ENCODE results near the gene TEPSIN.

Gene TEPSIN

DNA sequence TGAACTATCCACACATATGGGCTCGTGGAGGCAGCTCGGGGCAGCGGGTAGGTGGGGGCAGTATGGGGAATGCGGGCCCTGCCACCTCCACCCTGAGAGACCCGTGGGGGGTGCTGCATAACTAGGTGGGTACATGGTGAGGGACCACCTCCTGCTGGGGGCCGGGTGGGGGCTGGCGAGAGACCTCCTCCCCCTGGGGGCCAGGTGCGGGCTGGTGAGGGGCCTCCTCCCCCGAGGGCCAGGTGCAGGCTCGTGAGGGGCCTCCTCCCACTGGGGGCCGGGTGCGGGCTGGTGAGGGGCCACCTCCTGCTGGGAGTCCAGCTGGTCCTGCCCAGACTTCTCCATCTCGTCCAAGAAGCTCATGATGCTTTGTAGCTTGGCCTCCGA lies 41.5 kb downstream of the TEPSIN start:
- DNase-seq (ENCODE audit: low spot score), result no peak

DNA sequence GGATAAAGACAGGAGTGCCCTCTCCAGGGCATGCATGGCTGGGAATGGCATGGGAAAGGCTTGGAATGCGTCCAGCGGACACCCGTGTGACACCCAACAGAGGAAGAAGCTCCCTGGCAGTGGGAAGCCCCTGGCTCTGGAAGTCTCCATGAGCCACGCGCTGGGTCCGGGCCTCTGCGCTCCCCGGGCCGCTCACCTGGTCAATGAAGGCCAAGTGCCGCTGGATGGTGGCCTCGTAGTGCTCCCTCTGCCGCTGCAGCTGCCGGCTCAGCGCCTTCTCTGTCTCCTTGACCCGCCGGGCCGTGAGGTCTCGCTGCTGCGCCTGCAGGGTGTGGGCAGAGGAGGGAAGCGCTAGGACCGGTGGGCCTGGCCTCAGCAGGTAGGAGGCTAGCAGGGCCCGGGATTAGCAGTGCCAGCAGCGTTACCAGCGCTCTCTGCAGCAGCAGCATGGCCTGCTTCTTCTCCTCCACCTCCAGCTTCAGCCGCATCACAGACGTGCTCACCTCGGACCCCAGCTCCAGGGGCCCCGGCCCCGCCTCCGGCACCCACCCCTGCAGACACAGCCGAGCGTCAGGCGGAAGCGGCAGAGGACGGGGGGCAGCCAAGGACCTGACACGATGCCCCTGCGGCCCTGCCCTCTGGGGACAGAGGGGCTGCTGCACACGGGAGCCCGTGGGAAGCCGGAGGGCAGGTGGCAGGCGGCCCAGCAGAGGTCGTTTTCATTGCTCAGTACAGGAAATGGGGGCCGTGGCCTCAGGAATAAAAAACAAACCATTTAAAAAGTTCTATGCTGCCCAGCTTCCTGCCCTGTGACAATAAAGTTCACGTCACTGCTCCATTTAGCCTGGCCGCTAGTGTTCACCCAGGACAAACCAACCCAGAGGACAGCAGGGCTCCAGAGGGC lies 42.1 kb downstream of the TEPSIN start:
- DNase-seq (ENCODE audit: low spot score), result no peak

DNA sequence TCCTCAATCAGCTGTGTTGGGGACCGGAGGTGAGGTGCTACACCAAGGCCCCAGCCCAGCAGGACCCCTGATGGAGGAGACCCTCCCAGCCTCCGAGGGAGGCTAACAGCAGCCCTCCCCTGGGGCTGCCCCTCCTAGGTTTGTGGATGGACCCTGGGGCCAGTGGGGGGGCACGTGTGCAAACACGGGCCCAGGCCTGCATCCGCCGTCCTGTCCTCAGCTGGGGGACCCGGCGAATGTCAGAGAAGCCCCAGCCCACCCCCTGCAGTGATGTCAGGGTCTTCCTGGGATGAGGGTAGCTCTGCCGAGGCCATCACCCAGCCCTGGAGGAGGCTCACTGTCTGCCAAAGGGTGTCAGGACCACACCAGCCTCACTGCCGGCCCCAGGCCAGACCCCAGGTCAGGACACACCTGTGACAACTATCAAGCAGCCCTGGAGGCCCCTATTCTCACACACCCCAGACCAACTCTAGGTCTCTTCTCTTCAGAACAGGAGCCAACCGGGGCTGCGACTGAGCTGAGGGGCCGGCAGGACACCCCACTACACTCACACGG lies 42.8 kb downstream of the TEPSIN start:
- no peak for DNase-seq (ENCODE audit: low spot score)

DNA sequence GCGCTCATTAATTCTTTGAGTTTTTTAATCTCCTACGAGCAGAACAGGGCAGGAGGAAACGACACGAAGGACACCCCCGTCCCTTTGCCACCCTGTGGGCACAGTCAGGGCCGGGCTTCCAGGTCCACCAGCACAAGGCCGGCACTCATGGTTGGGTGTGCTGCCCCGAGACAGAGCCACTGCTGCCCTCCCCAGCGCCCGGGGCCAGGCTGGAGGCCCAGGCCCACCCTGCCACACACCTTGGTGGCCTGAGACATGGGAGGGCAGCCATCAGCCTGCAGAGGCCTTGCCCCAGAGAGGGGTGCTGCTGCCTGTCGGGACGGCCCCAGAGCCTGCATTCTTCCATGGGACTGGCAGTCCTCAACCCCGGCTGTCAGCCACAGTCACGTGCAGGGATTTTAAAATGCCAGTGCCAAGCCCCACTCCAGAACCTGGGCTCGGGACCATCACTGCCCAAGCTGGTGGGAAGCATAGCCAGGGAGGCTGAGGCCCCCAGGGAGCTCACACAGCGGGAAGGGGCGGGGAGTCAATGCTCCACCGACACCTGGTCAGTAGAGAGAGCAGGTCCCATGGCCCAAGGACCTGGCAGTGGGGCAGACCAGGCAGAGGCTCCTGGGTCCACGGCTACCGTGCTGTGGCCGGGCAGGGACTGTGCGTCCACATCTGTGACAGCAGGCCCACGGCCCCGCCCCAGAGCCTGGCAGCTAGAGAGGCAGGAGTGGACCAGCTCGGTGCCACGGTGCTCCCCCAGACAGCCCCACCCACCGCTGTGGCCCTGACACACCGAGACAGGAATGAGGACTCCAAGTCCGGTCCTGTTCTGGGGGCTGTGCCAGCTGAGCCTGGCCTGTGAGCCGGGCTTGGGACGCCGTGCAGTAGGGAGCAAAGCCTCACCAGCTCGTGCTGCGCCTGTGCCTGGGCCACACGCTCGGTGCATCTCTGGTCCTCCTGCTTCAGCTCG lies 43.6 kb downstream of the TEPSIN start:
- DNase-seq (ENCODE audit: low spot score), result no peak

DNA sequence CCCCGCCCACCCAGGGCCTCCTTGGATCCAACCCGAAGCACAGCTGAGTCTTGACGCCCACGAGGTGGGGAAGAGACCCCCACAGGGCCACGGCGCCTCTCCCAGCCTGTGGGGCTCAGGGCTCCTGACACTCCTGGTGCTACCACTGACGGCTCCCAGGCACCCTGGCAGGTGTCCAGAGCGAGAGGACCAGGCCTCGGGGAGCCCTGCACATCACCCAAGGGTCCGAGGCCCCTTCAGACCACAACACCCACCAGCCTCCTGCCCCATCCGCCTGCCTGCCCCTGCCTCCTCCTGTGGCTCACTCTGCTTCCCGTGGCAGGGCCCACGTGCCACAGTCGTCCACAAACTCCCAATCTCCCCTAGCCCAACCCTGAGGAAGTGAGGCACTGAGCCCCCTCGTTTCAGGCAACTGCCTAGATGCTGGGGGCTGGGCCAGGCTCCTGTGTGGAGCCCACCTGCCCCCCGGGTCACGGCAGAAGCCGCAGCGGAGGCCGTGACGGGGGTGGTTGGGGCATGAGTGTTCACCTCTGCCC lies 44.6 kb downstream of the TEPSIN start:
- no peak for DNase-seq (ENCODE audit: low spot score)

DNA sequence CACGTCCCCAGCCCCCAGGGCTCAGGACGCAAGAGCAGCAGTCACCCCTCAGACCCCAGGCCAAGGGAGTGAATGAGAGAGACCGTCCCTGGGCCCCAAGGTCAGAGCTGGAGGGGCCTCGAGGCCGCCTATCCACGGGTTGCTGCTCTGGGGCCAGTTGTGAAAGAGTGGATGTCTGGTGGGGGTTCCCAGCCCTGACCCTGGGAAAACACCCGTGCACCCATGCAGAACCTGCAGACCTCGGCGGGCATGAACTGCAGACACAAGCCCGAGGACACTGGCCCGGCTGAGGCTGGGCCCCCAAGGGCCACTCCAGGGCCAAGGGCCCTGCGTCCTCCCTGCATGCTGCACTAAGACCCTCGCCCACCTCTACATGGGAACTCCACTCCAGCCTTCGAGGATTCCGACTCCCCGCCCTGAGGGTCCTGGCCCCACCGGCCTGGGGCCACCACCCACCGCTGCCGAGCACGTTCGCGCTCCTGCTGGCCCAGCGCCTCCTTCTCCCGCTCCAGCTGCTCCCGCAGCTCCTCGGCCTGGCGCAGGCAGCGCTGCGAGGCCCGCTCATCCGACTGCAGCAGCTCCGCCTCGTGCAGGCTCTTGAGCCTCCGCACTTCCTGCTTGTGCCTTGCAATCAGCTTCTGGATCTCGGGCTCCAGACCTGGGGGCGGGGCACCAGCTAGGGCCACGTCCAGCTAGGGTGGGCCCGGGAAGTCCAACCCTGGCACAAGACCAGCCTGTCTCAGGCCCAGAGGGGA lies 45.2 kb downstream of the TEPSIN start:
- no peak for DNase-seq (ENCODE audit: low spot score)

DNA sequence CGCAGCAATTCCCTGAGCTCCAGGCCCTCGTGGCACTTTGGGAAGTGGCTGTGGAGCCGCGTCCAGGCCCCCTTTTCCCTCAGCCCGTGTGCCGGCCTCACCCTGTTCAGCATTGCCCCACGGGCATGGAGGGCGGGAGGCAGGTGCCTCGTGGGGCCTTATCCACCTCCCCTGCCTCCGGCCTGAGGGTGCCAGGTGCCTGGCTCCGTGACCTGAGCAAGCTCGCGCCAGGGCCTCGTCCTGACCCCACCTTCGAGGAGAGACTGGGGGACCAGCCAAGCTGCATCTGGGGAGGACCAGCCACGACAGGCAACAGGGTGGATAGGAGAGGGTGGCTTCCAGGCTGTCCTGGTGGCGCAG lies 45.8 kb downstream of the TEPSIN start:
- DNase-seq (ENCODE audit: low spot score), result no peak

DNA sequence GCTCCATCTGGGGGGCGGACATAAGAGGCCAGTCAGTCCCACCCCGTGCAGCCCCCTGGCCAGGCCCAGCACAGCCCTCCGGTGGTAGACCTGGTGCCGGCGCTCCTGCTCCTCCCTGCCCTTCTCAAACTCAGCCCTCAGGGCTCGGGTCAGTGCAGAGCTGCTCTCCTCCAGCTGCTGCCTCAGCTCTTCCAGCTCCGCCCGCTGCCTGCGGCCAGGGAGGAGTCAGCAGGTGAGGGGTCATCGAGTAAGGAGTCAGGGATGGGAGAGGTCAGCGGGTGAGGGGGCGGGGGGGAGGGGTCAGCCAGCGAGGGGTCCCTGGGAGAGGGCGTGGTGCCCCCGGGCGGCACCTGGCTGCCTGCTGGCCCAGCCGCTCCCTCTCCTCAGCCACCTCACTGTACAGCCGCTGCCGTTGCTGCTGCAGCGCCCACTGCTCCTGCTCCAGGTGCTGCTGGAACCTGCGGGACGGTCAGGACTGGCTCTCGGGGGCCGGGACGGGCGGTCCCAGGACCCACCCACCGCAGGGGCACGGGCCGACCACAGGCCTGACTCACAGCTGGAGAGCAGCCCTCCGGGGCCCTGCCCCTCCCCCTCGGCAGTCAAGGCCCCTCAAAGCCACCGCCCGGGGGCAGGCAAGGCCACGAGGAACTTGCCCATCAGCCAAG lies 46.3 kb downstream of the TEPSIN start:
- DNase-seq (ENCODE audit: low spot score), result no peak

DNA sequence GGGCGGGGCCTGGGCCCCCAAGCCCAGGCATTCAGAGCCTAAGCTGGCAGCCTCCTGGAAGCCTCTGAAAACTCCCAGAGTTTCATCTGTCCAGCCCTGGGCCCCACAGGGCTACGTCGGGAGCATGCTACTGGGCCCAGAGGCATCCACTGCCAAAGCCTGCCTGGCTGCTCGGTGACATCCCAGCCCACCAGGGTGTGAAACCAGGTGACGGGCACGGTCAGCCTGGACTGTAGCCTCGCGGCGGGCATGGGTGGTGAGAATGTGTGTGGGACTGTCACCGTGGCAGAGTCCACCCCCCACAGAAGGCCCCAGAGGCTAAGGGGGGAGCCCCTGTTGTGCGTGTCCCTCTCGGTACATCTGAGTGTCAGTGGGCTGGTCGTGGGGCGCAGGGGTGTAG lies 47.2 kb downstream of the TEPSIN start:
- DNase-seq (ENCODE audit: low spot score), result no peak

DNA sequence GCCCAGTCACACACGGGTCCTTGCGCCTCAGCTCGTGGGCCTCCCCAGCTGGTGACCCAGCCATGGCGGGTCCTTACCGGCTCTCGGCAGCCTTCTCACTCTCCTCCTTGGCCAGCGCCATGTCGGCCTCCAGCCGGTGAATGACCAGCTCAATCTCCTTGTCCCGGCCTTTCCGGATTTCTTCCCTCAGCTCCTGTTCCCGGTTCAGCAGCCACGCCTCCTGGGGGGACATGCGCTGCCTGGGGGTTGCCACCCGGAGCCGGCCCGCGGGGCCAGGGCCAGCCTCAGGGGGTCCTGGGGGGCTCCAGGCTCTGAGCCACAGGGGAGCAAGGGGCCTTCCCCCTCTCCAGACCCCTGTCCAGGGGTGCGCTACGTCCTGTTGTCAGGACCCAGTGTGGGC lies 47.7 kb downstream of the TEPSIN start:
- DNase-seq (ENCODE audit: low spot score), result no peak

DNA sequence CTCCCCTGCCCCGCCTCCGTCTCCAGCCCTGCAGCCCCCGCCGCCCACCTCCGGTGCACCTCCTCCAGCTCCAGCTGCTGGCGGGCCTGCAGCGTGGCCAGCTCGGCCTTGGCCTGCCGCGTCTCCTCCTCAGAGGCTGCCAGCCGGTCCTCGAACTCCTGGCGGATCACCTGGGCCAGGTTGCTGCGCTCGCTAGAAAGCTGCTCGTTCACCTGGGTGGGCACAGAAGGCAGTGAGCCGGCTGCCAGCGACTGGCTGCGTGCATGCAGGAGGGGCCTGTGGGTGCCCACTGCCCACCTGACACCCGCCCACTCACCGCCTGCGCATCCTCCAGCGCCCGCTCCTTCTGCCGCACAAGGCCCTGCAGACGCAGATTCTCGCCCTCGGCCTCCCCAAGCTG lies 48.3 kb downstream of the TEPSIN start:
- no peak for DNase-seq (ENCODE audit: low spot score)

DNA sequence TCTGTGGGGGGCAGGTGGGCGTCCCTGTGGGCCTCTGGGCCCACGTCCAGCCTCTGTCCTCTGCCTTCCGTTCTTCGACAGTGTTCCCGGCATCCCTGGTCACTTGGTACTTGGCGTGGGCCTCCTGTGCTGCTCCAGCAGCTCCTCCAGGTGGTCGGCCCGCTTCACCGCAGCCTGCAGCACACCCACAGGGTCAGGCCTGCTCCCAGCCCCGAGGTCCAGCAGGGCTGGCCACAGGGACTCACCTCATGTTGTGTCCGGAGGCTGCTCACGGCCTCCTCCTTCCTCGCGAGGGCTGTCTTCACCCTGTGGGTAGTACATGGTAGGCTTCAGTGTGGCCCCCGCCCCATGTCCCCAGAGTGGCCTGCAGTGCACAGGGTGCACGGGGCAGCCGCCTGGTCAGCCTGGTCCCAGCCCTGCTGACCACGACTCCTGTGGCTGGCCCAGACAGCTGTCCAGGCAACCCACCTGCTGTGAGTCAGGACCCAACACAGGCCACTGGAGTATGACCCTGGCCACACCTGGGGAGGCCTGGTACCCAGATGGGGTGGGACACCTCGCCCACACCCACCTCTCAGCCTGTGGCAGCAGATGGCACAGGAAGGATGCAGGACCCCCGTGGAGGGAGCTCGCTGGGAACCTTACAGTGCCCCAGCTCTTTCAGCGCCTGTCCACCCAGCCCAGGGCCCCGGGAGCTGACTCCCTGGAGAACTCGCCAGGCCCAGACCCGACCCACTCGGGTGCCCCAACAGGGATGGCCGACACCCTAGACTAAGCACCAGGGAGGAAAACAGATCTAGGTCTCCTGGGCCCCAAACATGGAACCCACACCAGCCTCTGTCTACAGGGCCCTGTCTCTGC lies 49.0 kb downstream of the TEPSIN start:
- DNase-seq (ENCODE audit: low spot score), result no peak

DNA sequence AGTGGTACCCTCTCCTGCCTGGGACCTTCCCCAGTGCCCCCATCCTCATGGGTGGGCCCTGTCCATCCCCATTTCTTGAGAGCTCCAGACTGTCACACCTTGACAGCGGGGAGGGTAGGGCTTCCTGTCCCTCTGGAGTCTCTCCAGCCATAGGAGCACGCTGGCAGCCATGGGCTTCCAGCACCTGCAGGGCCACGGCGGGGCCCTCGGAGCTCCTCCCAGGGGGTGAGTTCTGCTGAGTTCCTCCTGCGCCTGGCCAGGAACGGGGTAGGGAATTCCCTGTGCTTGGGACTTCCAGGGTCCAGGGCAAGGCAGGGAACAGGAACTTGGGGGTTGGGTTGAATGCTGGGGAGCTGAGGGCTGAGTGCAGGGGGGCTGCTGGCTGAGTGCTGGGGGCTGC lies 49.8 kb downstream of the TEPSIN start:
- DNase-seq (ENCODE audit: low spot score), result no peak

DNA sequence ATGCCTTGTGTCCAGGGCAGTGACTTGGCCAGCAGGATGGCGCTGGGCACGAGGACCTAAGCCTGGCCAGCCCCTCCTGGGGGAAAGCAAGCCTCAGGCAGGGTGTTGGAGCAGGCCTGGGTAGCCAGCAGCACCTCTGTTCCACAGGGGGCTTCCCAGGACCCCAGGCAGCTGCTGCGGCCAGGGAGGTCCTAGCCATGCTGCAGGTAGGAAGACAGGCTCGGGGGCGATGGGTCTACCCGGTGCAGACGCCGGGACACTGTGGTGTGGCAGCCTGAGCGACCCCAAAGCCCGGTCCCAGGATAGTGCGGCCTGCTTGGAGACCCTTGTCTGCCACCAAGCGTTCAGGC lies 50.4 kb downstream of the TEPSIN start:
- no peak for DNase-seq (ENCODE audit: low spot score)

DNA sequence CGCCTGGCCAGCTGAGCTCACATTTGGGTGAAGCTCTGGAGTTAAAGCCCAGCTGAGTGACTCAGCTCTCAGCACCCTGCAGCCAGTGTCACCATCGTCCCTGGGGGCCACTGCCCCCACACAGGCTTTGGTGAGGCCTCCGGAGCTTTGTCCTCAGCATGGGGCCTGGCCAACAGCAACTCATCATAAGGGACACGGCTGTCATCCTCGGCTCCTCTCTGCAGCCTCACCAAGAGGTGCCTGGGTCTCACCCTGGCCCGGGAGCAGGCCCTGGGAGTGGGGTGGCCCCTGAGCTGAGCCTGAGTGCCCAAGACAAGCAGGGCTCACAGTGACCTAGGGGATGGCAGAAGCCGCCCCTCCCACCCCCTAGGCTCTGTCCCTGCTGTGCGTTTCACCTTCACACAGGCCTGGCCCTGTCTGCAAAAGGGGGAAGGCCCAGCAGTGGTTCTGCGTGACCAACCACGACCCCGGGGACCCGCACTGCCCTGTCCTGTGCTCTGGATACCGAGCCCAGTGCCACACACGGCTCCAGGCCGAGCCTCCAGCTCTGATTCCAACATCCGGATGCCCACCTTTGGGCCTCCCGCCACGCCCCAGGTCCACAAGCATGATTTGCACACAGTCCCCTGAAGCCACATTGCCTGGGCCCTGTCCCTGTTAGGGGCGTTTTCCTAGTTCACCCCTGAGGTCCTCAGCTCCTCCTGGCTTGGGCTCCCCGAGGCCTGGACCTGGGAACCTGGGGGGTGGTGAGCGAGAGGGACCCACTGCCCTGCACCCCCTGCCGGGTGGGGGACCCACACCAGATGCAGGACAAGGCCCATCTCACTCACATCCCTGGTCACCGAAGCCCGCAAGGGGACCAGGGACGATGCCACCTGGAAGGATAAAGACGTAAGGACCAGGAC lies 51.0 kb downstream of the TEPSIN start:
- DNase-seq (ENCODE audit: low spot score), result no peak

DNA sequence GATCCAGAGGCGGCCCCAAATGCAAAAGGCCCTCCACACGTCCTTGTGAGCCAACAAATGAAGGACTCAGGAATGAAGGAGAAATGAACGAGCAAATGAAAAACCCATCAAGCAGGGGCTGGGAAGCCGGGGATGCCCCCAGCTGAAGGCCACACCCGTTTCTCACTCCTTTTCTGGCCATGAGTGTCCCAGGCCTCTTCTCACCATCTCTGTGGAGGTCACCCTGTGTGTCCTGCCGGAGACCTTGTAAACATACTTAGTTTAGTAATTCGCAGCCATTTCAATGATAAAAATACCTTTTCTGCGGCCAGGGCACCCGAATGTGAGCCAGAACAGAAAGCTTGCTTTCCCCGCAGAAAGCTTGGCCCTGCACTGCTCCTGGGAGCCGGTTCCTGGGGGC lies 51.7 kb downstream of the TEPSIN start:
- DNase-seq (ENCODE audit: low spot score), result no peak

DNA sequence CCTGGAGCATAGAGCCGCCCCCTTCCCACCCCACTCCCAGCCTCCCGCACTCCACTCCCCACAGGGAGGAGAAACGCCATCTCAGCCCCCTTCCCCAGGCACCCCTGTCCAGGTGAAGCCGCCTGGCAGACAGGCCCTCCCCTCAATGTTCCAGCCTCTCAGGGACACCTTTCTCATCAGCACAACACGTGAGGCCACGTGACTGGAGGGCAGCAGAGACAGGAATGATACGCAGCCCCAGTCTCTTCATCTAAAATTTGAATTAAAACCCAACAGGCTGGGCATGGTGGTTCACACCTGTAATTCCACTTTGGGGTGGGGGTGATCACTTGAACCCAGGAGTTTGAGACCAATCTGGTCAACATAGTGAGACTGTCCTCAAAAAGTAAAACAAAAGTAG lies 52.7 kb downstream of the TEPSIN start:
- no peak for DNase-seq (ENCODE audit: low spot score)

DNA sequence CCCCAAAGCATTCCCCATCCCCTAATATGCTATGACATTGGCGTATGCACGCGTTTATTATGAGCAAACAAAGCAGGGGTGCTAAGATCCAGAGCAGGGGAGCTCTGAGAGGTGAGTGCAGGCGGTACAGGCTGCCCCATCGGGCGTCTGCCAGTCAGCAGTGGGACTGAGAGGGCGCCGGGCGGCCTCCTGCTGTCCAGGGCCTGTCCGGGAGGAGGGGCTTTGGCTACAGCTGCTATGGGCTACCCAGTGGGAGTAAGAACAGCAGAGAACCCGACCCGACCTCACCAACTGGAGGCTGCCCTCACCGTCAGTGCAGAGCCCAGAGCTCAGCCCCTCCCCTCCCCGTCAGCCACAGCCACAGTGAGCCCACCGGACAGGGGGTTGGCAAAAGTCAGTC lies 54.3 kb downstream of the TEPSIN start:
- DNase-seq (ENCODE audit: low spot score), result no peak

DNA sequence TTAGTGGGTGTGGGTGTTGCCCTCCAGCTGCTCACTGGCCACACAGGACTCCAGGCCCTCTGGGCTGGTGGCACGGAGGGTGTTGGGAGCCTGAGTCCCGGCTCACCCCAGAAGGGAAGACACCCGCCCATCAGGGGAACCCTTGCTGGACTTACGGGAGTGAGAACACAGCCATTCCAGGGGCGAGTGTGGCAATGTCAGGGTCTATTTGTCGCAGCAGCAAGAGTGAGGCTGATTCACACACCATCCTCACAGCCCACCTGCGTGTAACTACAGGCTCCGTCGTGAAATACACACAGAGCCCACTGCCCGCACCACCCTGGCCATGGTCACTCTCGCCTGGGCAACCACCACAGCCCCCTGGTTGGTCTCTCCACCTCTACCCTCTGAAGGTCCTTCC lies 55.0 kb downstream of the TEPSIN start:
- no peak for DNase-seq (ENCODE audit: low spot score)
